Mucosa of stomach (tissue), 1 donor: ENCODE results near the gene PAPLN.

Source experiments
- H3K27me3 ChIP-seq: one replicate; pipeline ENCODE4 v1.7.0; 2013; ENCODE audit warnings: mild to moderate bottlenecking, low read length; ENCODE audit not compliant: control insufficient read depth, insufficient read depth
- H3K36me3 ChIP-seq: one replicate; pipeline ENCODE4 v1.7.0; 2013; ENCODE audit warnings: low read length; ENCODE audit not compliant: control insufficient read depth, insufficient read depth
- H3K4me1 ChIP-seq: one replicate; pipeline ENCODE4 v1.7.0; 2013; ENCODE audit warnings: mild to moderate bottlenecking, low read length; ENCODE audit not compliant: control insufficient read depth, insufficient read depth
- H3K4me3 ChIP-seq: one replicate; pipeline ENCODE4 v1.7.0; 2013; ENCODE audit warnings: low read length
- H3K9ac ChIP-seq: one replicate; pipeline ENCODE4 v1.7.0; 2013; ENCODE audit warnings: mild to moderate bottlenecking, low read length, moderate library complexity
- H3K9me3 ChIP-seq: one replicate; pipeline ENCODE4 v1.7.0; 2013; ENCODE audit warnings: mild to moderate bottlenecking, low read length, moderate library complexity; ENCODE audit not compliant: control insufficient read depth
- donor health status: Pancreatic carcinoma.

PAPLN gene

DNA sequence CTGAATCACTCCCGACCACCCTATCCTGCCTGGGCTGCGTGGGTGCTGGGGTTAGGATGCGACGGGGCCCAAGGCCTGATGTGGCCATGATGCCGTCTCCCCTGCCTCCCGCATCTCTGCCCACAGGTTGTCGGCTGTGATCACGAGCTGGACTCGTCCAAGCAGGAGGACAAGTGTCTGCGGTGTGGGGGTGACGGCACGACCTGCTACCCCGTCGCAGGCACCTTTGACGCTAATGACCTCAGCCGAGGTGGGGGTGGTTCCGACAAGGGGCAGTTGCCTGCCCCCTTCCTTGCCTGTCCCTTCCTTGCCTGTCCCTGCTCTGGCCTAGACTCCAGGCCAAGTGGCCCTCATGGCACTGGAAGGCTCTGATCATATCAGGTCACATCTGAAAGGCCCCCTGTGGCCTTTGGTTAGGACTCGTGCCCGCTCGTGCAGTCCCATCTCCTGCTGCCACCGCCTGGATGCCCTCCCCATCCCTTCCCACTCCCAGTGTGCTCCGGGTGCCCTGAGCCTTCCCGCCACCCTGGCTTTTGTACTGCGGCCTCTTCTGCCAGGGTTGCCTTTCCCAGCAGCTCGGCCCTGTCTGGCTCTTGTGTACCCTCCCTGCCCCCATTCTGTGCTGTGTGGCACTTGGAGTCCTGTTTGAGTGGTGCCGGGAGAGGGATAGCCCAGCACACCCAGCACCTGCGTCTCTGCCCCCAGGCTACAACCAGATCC, 13.6 kb downstream of the PAPLN start:
- H3K27me3 ChIP-seq = peaks cover 3% of the 10 kb centered on the region
- no peak overlapping the region for H3K4me3 ChIP-seq
- H3K4me1 ChIP-seq = no peaks in the 10 kb centered on the region
- no peaks in the 10 kb centered on the region for H3K9me3 ChIP-seq
- H3K9ac ChIP-seq = no peak overlapping the region
- H3K36me3 ChIP-seq = no peaks in the 10 kb centered on the region

DNA sequence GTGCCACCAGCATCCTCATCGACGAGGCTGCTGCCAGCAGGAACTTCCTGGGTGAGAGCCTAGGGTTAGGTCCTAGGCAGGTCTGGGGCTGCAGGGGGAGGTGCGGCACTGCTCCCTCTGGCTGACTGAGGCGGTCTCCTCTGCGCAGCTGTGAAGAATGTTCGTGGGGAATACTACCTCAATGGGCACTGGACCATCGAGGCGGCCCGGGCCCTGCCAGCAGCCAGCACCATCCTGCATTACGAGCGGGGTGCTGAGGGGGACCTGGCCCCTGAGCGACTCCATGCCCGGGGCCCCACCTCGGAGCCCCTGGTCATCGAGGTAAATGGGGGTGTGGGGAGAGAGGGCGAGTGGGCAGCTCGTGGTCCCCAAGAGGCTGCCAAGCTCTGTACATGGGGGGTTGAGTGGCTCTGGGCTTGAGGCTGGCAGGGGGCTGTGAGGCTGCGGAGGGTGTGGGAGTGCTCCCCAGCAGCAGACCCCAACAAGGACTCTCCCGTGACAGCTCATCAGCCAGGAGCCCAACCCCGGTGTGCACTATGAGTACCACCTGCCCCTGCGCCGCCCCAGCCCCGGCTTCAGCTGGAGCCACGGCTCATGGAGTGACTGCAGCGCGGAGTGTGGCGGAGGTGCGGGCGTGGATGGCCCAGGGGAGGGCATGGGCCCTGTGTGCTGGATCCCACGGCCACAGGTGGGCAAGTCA, 14.4 kb downstream of the PAPLN start:
- Histone ChIP-seq H3K4me1 (no peaks in the 10 kb centered on the region), H3K36me3 (no peaks in the 10 kb centered on the region), H3K4me3 (no peak overlapping the region), H3K9ac (no peak overlapping the region), H3K9me3 (no peaks in the 10 kb centered on the region), H3K27me3 (peaks cover 3% of the 10 kb centered on the region)

DNA sequence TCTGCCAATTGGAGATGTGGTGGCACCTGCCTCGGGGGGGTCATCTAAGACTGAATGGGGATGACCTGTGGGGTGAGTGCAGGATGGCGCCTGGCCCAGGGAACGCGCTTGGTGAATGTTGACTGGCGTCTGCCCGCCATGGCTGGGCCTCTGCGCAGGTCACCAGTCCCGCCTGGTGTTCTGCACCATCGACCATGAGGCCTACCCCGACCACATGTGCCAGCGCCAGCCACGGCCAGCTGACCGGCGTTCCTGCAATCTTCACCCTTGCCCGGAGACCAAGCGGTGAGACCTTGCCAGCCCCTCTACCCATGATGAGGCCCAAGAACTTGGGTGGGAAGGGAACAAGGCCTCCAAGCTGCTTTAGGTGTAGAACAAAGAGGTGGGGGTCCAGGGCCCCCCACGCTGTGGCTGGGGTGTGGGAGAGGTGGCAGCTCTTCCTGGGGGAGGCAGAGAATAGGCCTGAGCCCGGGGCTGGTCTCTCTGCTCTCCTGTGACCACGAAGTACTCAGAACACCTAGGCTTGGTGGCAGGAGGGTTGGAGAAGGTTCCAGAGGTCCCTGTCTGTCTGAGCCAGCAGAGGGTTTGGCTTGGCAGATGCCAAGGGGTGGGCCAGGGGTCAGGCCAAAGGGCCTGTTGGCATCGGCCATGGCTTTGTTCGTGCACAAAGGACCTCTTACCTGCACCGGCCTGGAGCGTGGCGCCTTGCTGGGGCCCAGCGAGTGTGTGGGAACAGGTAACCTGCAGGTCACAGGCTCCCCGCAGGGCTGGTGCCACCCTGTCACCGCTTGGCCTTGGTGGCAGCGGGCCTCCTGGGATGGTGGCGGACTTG, 15.4 kb downstream of the PAPLN start:
- H3K27me3 ChIP-seq = no peaks in the 10 kb centered on the region
- no peaks in the 10 kb centered on the region for H3K9me3 ChIP-seq
- H3K4me3 ChIP-seq = no peak overlapping the region
- H3K4me1 ChIP-seq = no peaks in the 10 kb centered on the region
- no peaks in the 10 kb centered on the region for H3K36me3 ChIP-seq
- no peak overlapping the region for H3K9ac ChIP-seq

DNA sequence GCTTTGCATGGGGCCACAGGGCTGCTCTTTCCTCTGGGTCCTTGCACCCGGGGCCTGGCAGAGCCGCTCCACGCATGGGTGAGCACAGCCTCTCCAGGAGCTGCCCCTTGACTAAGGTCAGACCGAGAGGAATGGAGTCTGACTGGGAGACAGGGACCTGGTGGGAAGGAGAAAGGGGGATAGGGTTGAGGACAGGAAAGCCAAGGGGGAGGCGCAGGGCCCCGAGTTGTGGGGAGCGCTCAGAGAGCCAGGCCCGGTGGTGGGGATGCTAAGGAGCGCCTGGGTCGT, 16.0 kb downstream of the PAPLN start:
- no peaks in the 10 kb centered on the region for H3K36me3 ChIP-seq
- no peaks in the 10 kb centered on the region for H3K9me3 ChIP-seq
- no peak overlapping the region for H3K4me3 ChIP-seq
- no peak overlapping the region for H3K9ac ChIP-seq
- H3K27me3 ChIP-seq = no peaks in the 10 kb centered on the region
- H3K4me1 ChIP-seq = no peaks in the 10 kb centered on the region

DNA sequence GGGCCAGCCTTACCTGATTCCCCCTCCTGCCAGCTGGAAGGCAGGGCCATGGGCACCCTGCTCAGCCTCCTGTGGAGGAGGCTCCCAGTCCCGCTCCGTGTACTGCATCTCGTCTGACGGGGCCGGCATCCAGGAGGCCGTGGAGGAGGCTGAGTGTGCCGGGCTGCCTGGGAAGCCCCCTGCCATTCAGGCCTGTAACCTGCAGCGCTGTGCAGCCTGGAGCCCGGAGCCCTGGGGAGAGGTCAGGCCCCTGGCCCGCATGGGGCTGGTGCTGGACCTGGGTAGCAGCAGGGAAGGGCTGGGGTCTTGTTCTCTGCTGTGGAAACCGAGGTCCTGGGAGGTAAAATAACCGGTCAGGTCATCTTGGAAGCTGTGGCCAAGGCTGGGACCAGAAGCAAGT, 16.4 kb downstream of the PAPLN start:
- H3K27me3 ChIP-seq = no peaks in the 10 kb centered on the region
- no peaks in the 10 kb centered on the region for H3K9me3 ChIP-seq
- no peaks in the 10 kb centered on the region for H3K36me3 ChIP-seq
- no peak overlapping the region for H3K4me3 ChIP-seq
- H3K4me1 ChIP-seq = no peaks in the 10 kb centered on the region
- no peak overlapping the region for H3K9ac ChIP-seq

GRCh38 chr14:73254247-73255004, 17.1 kb downstream of the PAPLN start:
- Histone ChIP-seq H3K9ac (no peak overlapping the region), H3K4me3 (no peak overlapping the region), H3K9me3 (no peaks in the 10 kb centered on the region), H3K27me3 (no peaks in the 10 kb centered on the region), H3K4me1 (no peaks in the 10 kb centered on the region), H3K36me3 (no peaks in the 10 kb centered on the region)

DNA sequence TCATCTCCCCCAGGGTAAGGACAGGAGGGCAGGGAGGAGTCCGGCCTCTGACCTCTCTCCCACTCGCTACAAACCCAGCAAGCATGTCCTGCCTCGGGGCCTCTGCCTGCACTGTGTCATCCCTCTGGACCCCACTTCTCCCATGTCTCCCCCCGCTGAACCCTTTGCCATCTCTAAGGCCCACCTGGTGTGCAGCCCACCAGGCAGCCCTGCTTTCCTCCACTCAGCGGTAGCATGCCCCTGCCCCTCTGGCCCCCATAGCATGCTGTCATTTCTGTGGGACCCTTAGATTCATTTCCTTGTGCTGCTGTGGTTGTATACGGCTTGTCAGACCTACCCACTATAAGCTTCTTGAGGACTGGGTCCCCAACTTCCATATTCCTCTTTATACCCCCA, 17.7 kb downstream of the PAPLN start:
- H3K27me3 ChIP-seq = no peaks in the 10 kb centered on the region
- no peaks in the 10 kb centered on the region for H3K9me3 ChIP-seq
- no peak overlapping the region for H3K4me3 ChIP-seq
- H3K4me1 ChIP-seq = no peaks in the 10 kb centered on the region
- H3K9ac ChIP-seq = no peak overlapping the region
- H3K36me3 ChIP-seq = no peaks in the 10 kb centered on the region

DNA sequence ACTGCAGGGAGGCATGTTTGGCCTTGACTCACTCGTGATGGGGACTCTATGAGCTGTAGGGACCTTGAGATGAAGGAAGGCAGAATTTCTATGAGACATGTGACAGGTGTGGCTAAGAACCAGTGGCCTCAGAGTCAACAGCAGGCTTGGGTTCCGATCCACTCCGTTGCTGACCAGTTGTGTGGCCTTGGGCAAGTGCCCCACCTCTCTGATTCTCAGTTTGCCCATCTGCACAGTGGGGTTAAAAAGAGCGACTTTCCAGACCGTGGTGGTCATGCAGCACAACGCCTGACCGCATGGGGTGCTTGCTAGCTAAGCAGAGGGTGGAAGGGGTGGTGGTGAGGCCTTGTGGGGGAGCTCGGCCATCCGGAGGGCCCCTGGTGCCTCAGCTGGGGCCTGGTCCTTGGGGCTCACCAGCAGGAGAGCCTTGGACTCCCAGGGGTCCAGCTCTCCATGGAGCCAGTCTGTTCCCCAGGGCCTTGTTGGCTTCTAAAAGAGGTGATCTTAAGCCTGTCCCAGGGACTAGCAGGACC, 18.5 kb downstream of the PAPLN start:
- Histone ChIP-seq H3K36me3 (no peaks in the 10 kb centered on the region), H3K4me3 (no peak overlapping the region), H3K27me3 (no peaks in the 10 kb centered on the region), H3K4me1 (no peaks in the 10 kb centered on the region), H3K9me3 (no peaks in the 10 kb centered on the region), H3K9ac (no peak overlapping the region)

- H3K9me3 ChIP-seq = no peaks in the 10 kb centered on the region
- H3K4me3 ChIP-seq = no peak overlapping the region
- no peaks in the 10 kb centered on the region for H3K4me1 ChIP-seq
- no peak overlapping the region for H3K9ac ChIP-seq
- no peaks in the 10 kb centered on the region for H3K36me3 ChIP-seq
- no peaks in the 10 kb centered on the region for H3K27me3 ChIP-seq
These were observed 20.8 kb downstream of the PAPLN start for GRCh38 chr14:73258076-73258475.

- Histone ChIP-seq H3K36me3 (no peaks in the 10 kb centered on the region), H3K4me3 (no peak overlapping the region), H3K27me3 (no peaks in the 10 kb centered on the region), H3K9me3 (no peaks in the 10 kb centered on the region), H3K9ac (no peak overlapping the region), H3K4me1 (no peaks in the 10 kb centered on the region)
These were observed 21.7 kb downstream of the PAPLN start for GRCh38 chr14:73258845-73259611.

- Histone ChIP-seq H3K36me3 (no peaks in the 10 kb centered on the region), H3K9ac (no peak overlapping the region)
These were observed 22.5 kb downstream of the PAPLN start for GRCh38 chr14:73259837-73260236.

More at GRCh38 chr14:73259837-73260236, 22.5 kb downstream of the PAPLN start:
- Histone ChIP-seq H3K4me1 (no peaks in the 10 kb centered on the region), H3K4me3 (no peak overlapping the region), H3K27me3 (no peaks in the 10 kb centered on the region), H3K9me3 (no peaks in the 10 kb centered on the region)
